ENCODE data around the gene TRIM4.
"Not testable (repeated sequence)": the region's sequence is repeated elsewhere in the genome, so short reads cannot be mapped to it uniquely, and the experiment has no call there.

Gene TRIM4, protein sequence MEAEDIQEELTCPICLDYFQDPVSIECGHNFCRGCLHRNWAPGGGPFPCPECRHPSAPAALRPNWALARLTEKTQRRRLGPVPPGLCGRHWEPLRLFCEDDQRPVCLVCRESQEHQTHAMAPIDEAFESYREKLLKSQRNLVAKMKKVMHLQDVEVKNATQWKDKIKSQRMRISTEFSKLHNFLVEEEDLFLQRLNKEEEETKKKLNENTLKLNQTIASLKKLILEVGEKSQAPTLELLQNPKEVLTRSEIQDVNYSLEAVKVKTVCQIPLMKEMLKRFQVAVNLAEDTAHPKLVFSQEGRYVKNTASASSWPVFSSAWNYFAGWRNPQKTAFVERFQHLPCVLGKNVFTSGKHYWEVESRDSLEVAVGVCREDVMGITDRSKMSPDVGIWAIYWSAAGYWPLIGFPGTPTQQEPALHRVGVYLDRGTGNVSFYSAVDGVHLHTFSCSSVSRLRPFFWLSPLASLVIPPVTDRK

DNA sequence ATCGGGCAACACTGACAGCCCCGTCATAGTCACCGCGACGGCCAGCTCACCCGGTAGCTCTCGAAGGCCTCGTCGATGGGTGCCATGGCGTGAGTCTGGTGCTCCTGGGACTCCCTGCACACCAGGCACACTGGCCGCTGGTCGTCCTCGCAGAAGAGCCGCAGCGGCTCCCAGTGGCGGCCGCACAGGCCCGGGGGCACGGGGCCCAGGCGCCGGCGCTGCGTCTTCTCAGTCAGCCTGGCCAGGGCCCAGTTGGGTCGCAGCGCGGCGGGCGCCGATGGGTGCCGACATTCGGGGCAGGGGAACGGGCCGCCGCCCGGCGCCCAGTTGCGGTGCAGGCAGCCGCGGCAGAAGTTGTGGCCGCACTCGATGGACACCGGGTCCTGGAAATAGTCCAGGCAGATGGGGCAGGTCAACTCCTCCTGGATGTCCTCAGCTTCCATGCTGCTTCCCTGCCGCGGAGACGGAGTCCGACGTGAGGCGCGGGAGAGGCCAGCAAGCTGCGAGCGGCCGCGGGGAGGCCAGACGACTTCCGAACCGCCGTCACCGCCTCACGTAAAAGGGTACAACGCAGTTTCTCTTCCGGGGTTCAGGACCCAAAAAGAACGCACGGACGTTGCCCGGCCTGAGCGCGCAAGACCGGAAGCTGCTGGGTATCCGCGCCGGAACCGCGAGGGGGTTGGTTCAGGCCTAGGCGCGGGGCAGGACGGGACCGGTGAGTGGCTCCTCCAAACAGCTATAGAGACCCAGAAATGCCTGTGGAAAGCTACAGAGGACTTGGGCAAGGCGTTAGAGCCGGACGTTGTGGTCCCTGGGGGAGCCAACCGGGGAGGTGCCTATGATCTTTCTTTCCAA is at the start of gene TRIM4:
TRIM4 (minus strand) TSS at position 572 of the 855 bp plus-strand sequence; CDS start at position 443, 129 bp downstream.
- DNase-seq: peak; percentile 81 to 89

DNA sequence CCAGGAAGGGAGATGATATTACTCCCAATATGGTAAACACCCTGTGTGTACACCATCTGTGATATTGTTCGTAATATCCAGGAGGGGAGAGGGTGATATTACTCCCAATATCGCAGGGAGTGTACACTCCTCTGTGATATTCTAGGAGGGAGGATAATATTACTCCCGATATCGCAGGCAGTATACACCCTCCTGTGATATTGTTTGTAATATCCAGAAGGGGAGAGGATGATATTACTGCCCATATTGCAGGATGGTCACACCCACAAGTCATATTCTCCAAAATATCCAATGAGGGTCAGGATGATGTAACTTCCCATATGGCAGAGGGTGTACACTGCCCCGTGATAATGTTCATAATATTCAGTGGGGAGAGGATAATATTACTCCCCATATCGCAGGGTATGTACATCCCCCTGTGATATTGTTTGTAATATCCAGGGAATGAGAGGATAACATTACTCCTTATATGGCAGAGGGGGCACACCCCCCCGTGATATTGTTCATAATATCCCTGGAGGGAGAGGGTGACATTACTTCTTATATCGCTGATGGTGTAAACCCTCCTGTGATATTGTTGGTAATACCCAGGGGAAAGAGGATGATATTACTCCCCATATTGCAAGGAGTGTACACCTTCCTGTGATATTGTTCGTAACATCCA is 39.4 kb upstream of the TRIM4 start:
- no peak for DNase-seq

DNA sequence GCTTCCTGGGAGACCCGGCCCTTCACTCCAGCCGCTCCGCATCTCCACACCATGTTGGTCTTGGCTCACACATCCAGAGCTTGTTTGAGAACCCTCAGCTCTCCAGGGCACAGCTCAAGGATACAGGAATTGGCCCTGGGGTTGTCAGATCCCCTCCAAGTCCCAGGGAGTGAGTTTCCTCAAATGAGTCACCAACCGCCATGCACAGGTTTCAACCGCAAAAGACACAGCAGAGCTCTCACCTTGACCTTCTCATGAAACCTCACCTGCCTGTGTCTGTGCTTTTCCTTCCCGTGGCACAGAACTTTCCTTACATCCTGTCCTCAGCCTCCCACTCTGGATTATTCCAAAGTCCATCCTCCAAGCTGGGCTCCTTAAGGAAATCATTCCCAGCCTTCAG is 35.9 kb upstream of the TRIM4 start:
- no peak for DNase-seq

DNA sequence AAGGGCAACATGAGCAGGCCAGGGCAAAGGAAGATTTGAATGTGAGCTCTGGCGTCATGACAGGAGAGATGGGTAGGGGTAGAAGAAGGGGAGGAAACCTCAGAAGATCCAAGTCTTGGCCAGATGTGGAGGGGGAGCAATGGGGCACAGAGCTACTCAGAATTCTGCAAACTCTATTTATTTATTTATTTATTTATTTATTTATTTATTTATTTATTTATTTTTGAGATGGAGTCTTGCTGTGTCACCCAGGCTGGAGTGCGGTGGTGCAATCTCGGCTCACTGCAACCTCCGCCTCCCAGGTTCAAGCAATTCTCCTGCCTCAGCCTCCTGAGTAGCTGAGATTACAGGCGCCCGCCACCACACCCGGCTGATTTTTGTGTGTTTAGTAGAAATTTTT is 35.3 kb upstream of the TRIM4 start:
- DNase-seq: not testable (repeated sequence)

DNA sequence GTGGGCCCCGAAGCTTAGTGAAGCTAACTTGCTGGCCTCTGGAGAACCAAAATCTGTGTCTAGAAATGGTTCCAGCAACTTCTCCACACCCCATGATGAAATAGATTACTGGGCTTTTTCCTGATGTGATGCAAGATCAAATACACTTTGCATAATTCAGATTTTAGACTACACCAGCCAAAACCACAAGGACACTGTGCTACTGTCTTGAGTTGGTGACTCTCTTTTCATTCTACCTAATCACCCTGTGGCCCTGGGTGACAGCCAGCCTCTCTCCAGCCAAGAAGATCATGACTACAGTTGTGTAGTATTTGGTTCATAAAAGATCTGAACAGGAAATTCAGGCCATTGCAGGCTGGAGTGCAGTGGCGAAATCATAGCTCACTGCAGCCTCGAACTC is 34.3 kb upstream of the TRIM4 start:
- DNase-seq: no peak

DNA sequence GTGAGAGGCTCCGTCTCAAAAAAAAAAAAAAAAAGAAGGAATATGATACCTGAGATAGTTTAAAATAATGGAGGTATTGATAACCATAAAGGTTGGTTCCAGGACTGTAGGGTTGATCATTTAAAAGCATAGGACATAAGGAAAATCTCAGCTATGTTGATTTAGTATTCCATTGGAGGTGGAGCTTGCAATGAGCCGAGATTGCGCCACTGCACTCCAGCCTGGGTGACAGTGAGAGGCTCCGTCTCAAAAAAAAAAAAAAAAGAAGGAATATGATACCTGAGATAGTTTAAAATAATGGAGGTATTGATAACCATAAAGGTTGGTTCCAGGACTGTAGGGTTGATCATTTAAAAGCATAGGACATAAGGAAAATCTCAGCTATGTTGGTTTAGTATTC is 33.3 kb upstream of the TRIM4 start:
- DNase-seq: not testable (repeated sequence)

DNA sequence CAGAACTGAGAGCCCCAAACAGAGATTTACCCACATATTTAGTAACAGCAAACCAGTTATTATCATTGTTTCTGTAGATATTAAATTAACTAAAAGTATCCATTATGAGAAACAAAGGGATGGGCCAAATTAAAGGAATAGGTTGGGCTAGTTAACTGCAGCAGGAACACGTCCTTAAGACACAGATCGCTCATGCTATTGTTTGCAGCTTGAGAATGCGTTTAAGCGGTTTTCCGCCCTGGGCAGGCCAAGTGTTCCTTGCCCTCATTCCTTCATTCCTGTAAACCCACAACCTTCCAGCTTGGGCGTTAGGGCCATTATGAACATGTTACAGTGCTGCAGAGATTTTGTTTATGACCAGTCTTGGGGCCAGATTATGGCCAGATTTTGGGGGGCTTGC is 31.5 kb upstream of the TRIM4 start:
- not testable (repeated sequence) for DNase-seq

DNA sequence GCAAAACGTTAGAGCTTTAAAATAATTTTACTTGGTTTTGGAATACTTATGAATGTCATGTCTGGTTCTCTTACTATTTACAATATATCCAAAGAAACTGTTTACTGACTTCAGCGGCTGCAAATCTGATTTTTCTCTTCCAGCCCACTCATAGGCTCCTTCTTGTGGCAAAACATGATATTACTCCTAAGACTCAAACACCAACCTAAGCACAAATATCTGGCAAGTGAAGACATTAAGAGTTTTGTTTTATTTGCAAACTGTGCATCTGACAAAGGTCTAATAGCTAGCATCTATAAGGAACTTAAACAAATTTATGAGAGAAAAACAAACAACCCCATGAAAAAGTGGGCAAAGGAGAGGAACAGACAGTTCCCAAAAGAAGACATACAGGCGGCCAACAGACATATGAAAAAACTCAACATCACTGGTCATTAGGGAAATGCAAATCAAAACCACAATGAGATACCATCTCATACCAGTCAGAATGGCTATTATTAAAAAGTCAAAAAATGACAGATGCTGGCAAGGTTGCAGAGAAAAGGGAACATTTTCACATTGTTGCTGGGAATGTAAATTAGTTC is 30.4 kb upstream of the TRIM4 start:
- DNase-seq: peak in 1 of 2 experiments; percentile 35

DNA sequence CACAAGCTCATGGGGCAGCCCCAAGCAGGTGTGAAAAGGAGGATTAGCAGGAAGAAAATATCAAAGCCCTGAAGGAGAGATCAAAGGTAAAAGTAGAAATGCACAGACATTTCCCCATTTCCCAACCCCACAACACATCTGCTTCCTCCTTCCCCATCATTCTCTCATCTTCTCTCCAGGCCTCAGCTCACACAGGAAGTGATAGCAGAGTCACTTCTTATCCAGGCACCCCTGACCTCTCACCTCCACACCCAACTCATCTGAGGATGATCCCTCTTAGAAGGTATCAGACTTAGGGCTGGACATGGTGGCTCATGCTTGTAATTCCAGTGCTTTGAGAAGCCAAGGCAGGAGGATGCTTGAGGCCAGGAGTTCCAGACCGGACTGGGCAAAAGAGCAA is 28.3 kb upstream of the TRIM4 start:
- no peak for DNase-seq

DNA sequence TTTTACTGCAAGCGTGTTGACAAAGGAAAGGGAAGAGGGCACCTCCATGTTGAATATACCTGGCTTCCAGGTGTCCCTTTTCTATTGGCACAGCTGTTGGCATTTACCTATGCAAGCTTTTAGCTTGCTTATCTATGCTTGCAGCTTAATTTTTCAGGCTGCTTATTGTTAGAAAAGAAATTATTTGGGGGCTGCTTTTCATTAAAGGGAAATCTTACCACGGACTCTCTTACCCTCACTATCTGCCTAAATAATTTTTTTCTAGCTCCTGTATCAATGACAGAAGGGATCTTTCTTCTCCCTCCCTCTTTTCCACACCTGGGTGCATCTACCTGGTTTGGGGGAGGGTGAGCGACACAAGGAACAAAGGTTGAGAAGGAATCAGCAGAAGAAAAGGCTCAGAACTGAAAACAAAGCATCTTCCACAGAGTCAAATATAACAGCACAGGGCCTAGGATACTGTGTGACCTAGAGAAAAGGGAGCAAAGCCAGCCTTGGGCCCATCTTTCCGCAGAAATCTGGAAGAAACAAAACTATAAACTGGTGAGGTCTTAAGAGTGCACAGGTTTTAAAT is 25.3 kb upstream of the TRIM4 start:
- DNase-seq: no peak

DNA sequence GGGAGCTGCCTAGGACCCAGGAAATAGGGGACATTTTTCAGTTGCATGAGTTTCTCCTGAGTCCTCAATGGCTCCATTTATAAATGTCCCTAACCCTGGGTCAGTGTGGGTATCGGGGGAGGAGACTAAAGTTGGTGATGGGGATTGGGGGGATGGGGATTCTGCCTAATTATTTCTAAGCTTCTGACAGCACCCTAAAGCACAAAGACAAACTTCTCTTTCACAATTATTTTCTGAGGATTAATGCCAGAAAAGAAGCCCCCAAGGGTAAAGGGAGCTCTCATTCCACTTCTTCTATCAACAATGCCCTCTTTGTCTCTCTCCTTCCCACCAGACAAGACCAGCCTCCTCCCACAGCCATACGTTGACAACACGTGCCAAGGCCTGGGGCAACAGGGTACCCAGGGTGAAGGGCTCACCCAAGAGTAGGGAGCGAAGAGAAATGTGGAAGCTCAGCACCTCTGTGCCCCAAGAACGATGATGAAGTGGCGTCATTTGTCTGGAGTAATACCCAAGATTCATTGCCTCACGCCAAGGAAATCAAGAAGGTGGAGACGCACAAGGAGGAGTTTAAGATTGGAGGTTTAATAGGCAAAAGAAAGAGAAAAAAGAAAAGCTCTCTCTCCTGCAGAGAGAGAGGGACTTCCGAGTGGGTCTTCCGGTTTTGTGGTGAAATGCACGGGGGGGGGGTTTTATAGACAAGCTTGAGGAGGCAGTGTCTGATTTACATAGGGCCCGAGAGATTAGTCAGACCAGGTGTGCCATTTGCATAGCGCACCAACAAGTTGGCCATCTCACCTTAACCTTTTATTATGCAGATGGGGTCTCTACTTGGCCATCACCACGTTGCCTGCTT is 24.5 kb upstream of the TRIM4 start:
- DNase-seq: no peak

DNA sequence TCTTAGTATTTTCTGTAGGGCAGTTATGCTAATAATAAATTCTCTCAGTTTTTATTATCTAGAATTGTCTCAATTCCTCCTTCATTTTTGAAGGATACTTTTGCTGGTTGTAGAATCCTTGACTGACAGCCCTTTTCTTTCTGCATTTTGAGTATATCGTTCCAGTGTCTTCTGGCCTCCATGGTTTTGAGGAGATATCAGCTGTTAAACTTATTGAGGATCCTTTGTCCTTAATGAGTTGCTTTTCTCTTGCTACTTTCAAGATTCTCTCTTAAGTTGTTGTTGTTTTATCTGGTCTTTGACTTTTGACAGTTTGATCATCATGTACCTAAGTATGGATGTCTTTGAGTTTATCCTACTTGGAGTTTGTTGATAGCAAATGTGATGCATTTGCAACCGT is 19.0 kb upstream of the TRIM4 start:
- no peak for DNase-seq

DNA sequence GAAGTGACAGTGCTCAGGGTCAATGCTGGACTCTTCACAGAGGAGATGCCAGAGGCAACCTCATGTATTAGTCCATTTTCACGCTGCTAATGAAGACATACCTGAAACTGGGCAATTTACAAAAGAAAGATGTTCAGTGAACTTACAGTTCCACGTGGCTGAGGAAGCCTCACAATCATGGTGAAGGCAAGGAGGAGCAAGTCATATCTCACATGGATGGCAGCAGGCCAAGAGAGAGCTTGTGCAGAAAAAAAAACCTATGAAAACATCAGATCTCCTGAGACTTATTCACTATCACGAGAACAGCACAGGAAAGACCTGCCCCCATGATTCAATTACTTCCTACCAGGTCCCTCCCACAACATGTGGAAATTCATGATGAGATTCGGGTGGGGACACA is 15.7 kb upstream of the TRIM4 start:
- not testable (repeated sequence) for DNase-seq

DNA sequence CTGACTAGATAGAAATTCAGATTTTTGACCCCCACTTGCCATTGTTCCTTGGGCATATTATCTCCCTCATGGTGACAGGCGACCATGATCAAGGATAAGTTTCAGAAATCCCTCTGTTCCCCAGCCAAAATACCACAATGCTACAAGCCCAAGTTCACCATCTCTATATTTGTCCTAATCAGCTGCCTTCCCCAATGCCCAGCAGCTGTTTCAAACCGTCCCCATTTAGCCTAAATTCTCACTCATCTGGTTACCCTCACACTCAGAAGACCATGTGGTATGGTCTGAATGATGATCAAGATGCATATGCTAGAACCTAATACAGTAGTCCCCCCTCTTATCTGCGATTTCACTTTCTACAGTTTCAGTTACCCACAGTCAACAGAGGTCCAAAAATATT is 11.0 kb upstream of the TRIM4 start:
- DNase-seq: no peak

DNA sequence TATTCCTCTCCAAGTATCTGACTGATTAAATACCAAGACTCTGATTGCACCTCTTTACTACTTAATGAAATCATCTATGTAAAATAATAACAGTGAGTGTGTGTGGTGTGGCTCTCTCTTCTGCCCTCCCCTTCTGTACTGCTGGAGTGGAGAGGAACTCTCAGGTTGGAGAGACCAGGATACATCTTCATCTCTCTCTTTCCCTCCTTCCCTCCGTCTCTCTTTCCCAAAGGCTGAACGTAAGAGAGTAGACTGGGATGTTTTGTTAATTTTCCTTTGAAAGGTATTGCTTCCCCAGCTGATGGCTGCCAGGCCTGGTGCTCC is 10.4 kb upstream of the TRIM4 start:
- DNase-seq: no peak

DNA sequence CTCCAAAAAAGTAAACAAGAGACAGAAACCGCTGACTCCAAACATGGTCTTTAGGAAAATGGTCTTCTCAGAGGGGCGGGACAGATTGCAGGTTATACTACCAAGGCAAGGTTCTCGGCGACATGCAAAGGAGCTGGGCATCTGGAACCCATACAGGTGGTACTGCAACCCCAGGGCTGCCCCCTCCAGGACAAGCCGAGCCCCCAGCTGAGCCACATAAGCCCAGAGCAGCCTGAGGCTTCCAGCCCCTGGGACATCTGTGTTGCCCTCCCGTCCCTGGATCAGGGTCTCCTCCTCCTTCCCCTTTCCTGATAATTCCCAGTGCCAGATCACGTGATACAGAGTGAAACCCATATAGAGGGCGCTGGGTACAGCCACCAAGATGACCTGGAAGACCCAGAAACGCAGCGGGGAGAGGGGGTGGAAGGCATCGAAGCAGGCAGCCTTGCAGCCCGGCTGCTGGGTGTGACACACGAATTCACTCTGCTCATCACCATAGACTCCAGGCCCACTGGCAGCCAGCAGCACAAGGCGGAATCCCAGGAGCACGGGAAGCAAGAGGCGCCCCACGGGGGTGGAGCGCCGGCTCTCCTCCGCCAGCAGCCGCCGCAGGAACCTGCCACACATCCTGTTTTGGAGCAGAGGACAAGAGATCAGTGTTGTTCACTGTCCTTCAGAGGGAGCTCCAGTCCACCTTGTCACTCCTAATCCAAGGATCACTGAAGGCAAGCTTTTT is 9.8 kb upstream of the TRIM4 start, which contains the start of gene GJC3:
GJC3 (minus strand) TSS at position 627 of the 736 bp plus-strand sequence; CDS start at position 627, 0 bp downstream.
- DNase-seq: peak; percentile 40 to 73

DNA sequence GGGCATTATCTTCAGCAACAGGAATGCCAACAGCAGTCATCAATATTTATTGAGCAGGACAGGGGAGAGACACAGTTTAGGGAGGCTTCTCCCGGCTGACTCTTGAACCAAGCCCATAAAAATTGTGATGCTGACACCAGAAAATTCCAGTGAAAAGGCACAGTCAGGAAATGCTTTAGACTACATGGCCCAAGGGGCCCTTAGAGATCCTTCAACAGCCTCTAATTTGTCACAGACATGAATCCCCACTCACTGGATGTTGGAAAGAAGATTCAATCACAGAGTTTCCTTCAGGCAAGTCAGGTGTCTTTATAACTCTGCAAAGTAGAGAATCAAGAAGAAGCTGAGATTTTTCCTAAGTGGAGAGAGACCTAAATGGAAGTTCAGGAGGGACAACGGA is 8.9 kb upstream of the TRIM4 start:
- no peak for DNase-seq

DNA sequence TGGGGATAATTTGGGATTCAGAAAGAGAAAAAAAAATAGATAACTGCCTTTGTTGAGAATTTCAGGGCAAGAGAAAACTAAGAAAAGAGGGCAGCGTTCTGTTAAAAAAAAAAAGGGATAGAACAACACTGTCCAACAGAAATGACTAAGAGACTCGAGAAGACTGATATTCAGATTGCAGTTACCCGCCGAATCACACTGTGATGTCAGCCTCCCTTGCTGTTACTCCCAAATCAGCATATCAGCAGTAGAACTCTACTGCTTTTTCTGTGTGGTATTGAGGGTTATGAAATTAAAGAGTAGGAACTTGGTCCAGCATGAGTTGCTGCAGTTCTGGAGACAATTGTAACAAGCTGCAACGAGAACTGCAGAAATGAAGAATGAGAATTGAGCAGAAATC is 8.2 kb upstream of the TRIM4 start:
- no peak for DNase-seq

DNA sequence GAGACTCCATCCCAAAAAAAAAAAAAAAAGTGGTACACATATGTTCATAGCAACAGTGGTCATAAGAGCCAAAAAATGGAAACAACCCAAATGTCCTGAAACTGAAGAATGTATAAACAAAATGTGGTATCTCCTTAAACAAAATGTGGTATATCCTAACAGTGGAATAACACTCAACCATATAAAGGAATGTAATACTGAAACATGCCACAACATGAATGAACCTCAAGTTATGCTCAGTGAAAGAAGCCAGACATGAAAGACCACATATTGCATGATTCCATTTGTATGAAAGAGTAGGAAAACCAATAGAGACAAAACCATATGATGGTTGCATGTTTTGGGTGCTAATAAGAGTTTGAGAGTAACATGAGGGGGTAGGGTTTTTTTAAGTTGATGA is 7.0 kb upstream of the TRIM4 start:
- no peak for DNase-seq

DNA sequence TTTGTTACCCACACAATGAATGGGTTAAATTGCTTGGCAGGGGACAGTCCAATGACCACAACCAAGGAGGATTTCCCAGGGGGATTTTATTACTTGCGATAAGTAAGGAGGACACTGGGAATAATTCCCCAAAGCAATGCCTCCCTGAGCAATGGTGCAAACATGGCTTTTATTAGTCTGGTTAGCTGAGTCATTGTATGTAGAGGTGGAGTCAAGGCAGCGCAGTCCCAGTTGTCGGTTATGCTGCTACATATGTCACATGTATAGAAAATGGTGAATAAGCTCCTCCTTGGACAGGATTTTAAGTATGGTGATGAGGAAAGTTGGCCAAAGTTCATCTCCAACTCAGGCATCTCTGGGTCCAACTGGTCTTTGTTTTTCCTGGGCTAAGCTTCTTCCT is 3.9 kb upstream of the TRIM4 start:
- no peak for DNase-seq

DNA sequence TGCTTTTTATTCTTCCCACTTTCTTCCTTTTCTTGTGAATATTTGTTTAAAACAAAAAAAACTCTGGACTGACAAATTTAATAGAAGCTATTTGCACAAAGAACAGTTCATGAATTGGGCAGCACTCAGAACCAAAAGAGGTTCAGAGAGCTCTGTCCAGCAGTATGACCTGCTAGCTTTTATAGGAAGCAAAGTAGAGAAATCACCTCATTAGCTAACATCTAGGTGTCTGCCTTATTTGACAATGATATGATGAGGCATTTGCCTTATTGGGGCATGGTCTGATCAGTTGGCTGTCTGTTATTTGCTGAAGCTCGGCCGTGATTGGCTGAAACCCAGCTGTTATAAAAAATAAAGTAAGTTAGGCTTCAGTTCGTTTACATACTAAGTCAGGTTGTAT is 819 bp upstream of the TRIM4 start:
- DNase-seq: no peak
